Thoracic aorta (tissue), 2 donors: ENCODE data around the gene SLX9. TPM values are rescaled to one million over a fixed set of nuclear protein-coding genes. Genes with fewer than 3 reads are reported as not detected.

Experiments
- ATAC-seq: fragments of 150-250 bp; one replicate; pipeline ENCODE4 v1.8.0; 2017; ENCODE audit warnings: low read depth; ENCODE audit not compliant: insufficient number of reproducible peaks, low FRiP score
- DNase-seq: peaks from one replicate; pipeline ENCODE4 v3.0.0-alpha.2; 2020; ENCODE audit warnings: low spot score
- H3K27ac ChIP-seq, 2 donors: fragments of 200-600 bp; sonication (generic); 1 replicate in 1 of 2; 2 replicates in 1 of 2; pipeline ENCODE4 v1.5.1; 2016; ENCODE audit warnings: mild to moderate bottlenecking in 2 of 2, moderate library complexity in 2 of 2
- H3K27me3 ChIP-seq: fragments of 200-600 bp; sonication (generic); replicated peaks from 2 replicates; pipeline ENCODE4 v1.6.0; 2016; ENCODE audit warnings: mild to moderate bottlenecking; ENCODE audit not compliant: insufficient read depth
- H3K36me3 ChIP-seq: fragments of 200-600 bp; sonication (generic); one replicate; pipeline ENCODE4 v1.5.1; 2016
- H3K4me1 ChIP-seq, 2 donors: fragments of 200-600 bp; sonication (generic); 1 replicate in 1 of 2; 2 replicates in 1 of 2; pipeline versions ENCODE4 v1.5.1 to v1.6.0; 2016; ENCODE audit warnings: low read depth in 2 of 2, mild to moderate bottlenecking in 1 of 2; ENCODE audit not compliant: control insufficient read depth in 1 of 2
- H3K4me3 ChIP-seq: fragments of 200-600 bp; sonication (generic); 2 replicates; pipeline ENCODE4 v1.5.1; 2016; ENCODE audit warnings: mild to moderate bottlenecking
- H3K9me3 ChIP-seq: fragments of 200-600 bp; sonication (generic); 2 replicates; pipeline ENCODE4 v1.5.1; 2016
- total RNA-seq, 2 donors: library from RNA; depleted of rRNA; stranded (reverse); fragments of >200 nt; gene quantifications; one replicate each; pipeline versions ENCODE4 v1.1.0 to v1.2.3, GENCODE V29; 2016
- TF ChIP-seq, protein P1 (sequence below): fragments of 200-600 bp; sonication (generic); IDR thresholded peaks from one replicate; pipeline ENCODE4 v1.5.1; 2019; ENCODE audit warnings: antibody characterized with exemption

SLX9 gene
- total RNA-seq, 2 donors from 2014 or later = 5.9 to 10.6 TPM

DNA sequence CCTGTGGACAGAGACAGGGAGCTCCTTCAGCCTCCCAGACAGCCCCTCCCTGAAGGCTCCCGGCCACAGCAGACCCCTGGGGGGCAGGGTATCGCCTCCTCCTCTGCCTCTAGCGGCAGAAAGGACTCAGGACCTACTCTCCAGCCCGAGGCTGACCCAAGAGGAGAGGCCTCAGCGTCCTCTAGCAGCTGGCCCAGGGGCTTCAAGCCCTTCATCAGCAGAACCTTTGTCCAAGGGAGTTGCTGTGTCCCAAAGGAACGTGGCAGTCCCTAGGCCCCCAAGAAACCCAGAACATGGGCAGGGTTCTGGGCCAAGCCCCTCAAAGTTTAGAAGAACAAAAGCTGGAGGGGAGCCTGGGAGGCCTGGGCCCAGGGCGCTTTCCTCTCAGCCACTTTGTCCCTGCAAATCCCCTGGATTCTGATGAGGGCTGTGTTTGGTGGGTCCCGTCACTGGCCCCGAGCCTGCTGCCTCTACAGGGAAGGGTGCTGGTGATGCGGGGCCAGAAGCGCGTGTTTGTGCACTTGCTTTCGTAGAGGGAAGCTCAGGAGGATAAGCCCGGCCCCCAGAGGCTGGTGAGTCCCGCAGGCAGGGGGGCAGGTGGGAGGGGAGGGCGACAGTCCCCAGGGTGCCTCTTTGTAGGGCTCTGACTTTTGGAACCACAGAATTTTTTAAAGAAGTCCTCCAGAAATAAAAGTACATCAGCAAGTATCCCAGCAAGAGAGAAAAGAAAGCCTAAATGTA, 32.4 kb upstream of the SLX9 start:
- DNase-seq = no peak
- Histone ChIP-seq H3K4me1 (peaks cover 12 to 29% of the 10 kb centered on the region in 2 donors), H3K36me3 (no peaks in the 10 kb centered on the region), H3K27me3 (no peaks in the 10 kb centered on the region), H3K4me3 (peak overlapping the region; percentile 39), H3K9me3 (no peaks in the 10 kb centered on the region), H3K27ac (no peak overlapping the region)
- ATAC-seq = no peak
- TF ChIP-seq, protein P1, sequence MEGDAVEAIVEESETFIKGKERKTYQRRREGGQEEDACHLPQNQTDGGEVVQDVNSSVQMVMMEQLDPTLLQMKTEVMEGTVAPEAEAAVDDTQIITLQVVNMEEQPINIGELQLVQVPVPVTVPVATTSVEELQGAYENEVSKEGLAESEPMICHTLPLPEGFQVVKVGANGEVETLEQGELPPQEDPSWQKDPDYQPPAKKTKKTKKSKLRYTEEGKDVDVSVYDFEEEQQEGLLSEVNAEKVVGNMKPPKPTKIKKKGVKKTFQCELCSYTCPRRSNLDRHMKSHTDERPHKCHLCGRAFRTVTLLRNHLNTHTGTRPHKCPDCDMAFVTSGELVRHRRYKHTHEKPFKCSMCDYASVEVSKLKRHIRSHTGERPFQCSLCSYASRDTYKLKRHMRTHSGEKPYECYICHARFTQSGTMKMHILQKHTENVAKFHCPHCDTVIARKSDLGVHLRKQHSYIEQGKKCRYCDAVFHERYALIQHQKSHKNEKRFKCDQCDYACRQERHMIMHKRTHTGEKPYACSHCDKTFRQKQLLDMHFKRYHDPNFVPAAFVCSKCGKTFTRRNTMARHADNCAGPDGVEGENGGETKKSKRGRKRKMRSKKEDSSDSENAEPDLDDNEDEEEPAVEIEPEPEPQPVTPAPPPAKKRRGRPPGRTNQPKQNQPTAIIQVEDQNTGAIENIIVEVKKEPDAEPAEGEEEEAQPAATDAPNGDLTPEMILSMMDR = no peak

- no peaks in the 10 kb centered on the region for H3K27me3 ChIP-seq
- TF ChIP-seq, protein P1 = no peak
- no peaks in the 10 kb centered on the region for H3K9me3 ChIP-seq
- H3K36me3 ChIP-seq = no peaks in the 10 kb centered on the region
- peaks cover 12 to 29% of the 10 kb centered on the region in 2 donors for H3K4me1 ChIP-seq
- H3K4me3 ChIP-seq = peak overlapping the region; percentile 39
- no peak overlapping the region for H3K27ac ChIP-seq
- no peak for ATAC-seq
- DNase-seq = no peak
Measured at GRCh38 chr21:44907966-44908895, 31.6 kb upstream of the SLX9 start.

- Histone ChIP-seq H3K27ac (no peak overlapping the region), H3K4me3 (no peak overlapping the region), H3K9me3 (no peaks in the 10 kb centered on the region), H3K27me3 (no peaks in the 10 kb centered on the region), H3K4me1 (peaks cover 17 to 29% of the 10 kb centered on the region in 2 donors), H3K36me3 (no peaks in the 10 kb centered on the region)
- ATAC-seq (no peak), DNase-seq (no peak)
- TF ChIP-seq, protein P1 = no peak
Measured at GRCh38 chr21:44908908-44909307, 30.9 kb upstream of the SLX9 start.

- Histone ChIP-seq H3K36me3 (no peaks in the 10 kb centered on the region), H3K4me1 (peaks cover 17 to 29% of the 10 kb centered on the region in 2 donors), H3K27me3 (no peaks in the 10 kb centered on the region), H3K4me3 (no peak overlapping the region), H3K27ac (no peak overlapping the region), H3K9me3 (no peaks in the 10 kb centered on the region)
- no peak for ATAC-seq
- TF ChIP-seq, protein P1 = no peak
- no peak for DNase-seq
Measured at GRCh38 chr21:44909719-44910118, 30.1 kb upstream of the SLX9 start.
